NAMALWA (cell line): ENCODE data around the gene SCGB1D4.
"Not testable (repeated sequence)": the region's sequence is repeated elsewhere in the genome, so short reads cannot be mapped to it uniquely, and the experiment has no call there.

Experiments used
- DNase-seq: peaks from one replicate; pipeline ENCODE4 v3.0.0-alpha.2; 2015; ENCODE audit warnings: low spot score

Gene SCGB1D4

GRCh38 chr11:62298975-62299374 lies at the start of gene SCGB1D4:
Gene SCGB1D4, minus strand, starts transcription at chr11:62299075. Its CDS starts 65 bp downstream, at chr11:62299010.
- DNase-seq: no peak

DNA sequence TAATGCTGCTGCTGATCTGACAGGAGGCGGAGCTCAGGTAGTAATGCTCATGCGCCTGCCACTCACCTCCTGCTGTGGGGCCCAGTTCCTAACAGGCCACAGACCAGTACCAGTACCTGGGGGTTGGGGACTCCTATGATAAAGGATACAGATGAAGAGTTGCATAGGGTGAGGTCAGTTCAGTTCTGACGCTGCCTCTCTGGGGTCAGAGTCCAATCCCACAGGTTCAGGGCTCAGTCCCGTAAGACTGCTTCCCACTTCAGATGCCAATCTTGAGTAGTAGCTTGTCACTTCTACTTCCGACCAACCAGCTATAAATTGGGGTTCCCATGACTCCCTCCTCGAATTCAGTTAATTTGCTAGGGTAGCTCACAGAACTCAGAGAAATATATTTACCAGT lies 47.0 kb upstream of the SCGB1D4 start:
- no peak for DNase-seq

DNA sequence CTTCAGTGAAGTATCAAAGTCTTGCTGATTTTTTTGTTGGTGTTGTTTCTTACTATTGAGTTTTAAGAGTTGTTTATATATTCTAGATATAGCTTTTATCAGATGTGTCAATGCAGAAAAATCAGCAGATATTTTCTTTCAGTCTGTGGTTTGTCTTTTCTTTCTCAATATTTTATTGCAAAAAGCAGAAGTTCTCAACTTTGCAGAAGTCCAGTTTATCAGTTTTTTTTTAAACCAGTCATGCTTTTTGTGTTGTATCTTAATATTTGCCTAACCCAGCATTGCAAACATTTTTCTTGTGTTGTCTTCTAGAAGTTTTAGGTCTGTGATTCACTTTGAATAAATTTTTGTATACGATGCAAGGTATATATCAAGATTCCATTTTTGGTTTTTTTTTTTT lies 45.3 kb upstream of the SCGB1D4 start:
- DNase-seq: no peak

- DNase-seq: not testable (repeated sequence)
Measured at GRCh38 chr11:62343646-62344190, 44.8 kb upstream of the SCGB1D4 start.

DNA sequence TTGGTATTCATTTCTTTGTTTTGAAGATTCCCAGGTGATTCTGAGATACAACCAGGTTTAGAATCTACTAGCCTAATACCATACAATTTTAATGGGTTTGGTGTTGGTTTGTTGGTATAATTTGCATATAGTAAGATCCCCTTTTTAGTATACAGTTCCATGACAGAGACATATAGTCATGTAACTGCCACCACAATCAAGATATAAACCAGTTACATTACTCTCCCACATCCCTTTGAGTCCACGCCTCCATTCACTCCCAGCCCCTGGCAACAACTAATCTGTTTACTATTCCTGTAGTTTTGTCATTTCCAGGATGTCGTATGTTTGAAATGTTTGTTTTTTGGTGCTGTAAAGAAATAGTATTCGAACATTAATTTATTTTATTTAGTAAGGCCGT lies 42.7 kb upstream of the SCGB1D4 start:
- no peak for DNase-seq

DNA sequence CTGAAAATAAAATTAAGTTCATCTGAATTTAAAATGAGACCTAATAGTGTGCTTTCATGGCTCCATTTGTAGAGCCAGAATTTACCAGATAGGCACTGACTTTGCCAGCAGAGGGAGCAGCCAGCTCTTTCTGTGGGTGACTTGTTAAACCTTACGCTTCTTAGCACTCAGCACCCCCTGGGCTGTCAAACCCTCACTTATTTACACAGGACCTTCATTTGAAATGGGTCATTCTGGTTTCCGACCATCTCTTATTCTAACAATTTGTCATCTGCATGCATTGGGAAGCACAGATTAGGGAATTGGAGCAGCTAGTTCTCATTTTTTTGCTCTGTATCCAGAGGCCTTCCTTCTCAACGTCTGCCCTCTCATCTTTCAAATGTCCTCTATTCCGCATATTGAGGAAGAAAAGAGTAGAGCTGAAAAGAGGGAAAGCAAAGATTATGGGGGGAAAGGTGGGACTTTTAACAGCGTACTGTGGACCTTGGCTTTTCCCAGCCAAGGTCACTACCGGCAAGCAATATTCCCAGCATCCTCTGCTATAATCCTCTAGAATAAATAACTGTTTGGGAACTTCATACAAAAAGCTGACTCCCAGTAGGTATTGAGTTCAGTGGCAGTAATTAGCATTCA lies 41.5 kb upstream of the SCGB1D4 start:
- peak; percentile 80 for DNase-seq

DNA sequence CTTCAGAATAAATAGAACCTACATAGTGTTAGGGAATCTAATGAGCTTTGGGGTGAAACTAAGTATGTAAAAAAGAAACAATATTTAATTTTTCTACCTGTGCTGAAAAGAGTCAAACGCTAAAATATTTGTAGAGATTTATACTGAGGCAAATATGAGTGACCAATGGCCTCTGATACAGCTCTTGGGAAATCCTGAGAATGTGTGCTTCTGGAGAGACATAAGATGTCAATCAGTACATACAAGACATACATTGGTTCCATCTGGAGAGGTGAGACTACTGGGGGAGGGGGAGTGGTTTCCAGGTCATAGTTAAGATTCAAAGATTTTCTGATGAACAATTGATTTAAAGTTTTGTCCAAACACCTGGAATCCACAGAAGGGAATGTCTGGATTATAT lies 39.3 kb upstream of the SCGB1D4 start:
- DNase-seq: no peak

DNA sequence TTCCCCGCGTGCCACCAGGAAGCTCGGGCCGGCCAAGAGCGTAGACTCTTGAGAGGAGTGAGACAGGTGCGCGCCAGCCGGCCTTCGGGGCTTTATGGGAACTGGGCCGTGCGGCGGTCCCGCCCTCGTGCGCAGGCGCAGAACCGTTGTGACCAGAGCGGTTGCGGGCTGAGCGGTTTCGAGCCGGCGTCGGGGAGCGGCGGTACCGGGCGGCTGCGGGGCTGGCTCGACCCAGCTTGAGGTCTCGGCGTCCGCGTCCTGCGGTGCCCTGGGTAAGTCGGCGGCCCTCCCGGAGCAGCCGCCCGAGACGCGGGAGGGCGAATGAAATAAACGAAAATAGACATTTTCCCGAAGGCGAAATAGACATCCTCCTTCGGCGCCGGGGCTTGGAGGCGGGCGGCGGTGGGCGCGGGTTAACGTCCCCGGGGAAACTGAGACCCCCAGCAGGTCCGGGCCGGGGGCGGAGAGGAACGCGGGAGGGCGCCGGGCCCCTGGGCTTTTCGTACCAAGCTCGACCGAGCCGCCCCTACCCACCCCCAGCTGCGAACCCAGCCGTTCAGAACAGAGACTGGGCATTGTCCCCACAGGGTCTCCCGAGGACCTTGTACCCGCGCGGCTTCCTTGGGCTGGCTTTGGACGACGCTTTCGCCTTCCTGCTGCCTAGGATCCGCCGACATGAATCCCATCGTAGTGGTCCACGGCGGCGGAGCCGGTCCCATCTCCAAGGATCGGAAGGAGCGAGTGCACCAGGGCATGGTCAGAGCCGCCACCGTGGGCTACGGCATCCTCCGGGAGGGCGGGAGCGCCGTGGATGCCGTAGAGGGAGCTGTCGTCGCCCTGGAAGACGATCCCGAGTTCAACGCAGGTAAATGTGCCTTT lies 38.7 kb upstream of the SCGB1D4 start, which contains the start of gene ASRGL1:
TSS of gene ASRGL1 (plus strand) at position 146 of the 879 bp plus-strand sequence. CDS start at position 676, 530 bp downstream.
- DNase-seq: peak; percentile 60

- DNase-seq: not testable (repeated sequence)
Measured at GRCh38 chr11:62336949-62337302, 38.1 kb upstream of the SCGB1D4 start.

DNA sequence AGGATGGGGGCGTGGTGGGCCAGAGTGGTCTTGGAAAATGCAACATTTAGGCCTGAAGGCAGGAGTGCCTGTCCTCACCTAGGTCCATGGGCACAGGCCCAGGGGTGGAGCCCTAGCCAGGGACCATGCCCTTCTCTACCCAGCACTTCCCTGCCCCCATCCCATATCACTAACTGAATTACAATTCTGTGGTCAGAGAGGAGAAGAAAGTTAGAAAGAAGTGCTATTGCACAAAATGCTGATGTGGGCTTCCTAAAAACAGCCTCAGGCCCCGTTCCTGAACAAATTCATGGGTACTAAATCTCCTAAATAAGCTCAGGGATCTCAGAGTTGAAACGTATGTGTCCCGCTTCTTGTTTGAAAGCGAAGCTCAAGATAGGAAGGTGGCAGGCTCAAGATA lies 34.9 kb upstream of the SCGB1D4 start:
- DNase-seq: no peak

- DNase-seq: not testable (repeated sequence)
Measured at GRCh38 chr11:62331264-62331663, 32.4 kb upstream of the SCGB1D4 start.

- DNase-seq: not testable (repeated sequence)
Measured at GRCh38 chr11:62327541-62327940, 28.7 kb upstream of the SCGB1D4 start.

GRCh38 chr11:62326719-62327118 lies 27.8 kb upstream of the SCGB1D4 start:
- not testable (repeated sequence) for DNase-seq

DNA sequence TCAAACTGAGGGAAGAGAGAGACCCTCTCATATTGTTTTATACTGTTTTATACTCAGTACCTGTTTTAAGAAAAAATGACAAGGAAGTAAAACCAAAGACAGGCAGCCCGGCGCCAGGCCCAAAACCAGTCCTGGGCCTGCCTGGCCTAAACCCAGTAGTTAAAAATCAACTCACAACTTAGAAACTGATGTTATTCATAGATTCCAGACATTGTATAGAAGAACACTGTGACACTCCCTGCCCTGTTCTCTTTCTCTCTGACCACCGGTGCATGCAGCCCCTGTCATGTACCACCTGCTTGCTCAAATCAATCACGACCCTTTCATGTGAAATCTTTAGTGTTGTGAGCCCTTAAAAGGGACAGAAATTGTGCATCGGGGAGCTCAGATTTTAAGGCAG lies 26.9 kb upstream of the SCGB1D4 start:
- DNase-seq: not testable (repeated sequence)

- DNase-seq: peak; percentile 77
Measured at GRCh38 chr11:62324731-62325556, 26.1 kb upstream of the SCGB1D4 start.

DNA sequence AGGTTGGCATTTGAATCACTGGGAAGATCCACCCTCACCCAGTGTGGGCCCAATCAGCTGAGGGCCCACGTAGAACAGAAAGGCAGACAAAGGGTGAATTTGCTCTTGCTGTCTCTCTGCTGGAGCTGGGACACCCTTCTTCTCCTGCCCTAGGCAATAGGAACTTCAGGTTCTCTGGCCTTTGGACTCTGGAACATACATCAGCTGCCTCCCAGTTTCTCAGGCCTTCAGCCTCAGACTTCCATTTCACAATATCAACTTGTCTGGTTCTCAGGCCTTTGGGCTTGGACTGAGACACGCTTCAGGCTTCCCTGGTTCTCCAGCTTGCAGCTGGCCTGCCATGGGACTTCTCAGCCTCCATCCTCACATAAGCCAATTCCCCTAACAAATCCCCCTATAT lies 23.6 kb upstream of the SCGB1D4 start:
- no peak for DNase-seq

- no peak for DNase-seq
Measured at GRCh38 chr11:62315431-62315830, 16.6 kb upstream of the SCGB1D4 start.

DNA sequence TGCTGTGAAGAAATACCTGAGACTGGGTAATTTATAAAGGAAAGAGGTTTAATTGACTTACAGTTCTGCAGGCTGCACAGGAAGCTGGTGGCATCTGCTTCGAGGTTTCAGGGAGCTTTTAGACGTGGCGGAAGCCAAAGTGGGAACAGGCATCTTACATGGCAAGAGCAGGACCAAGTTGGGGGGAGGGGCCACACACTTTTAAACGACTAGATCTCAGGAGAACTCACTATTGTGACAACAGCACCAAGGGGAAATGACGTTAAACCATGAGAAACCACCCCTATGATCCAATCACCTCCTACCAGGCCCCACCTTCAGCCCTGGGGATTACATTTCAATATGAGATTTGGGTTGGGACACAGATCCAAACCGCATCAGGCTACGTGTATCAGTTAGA lies 11.1 kb upstream of the SCGB1D4 start:
- DNase-seq: no peak

DNA sequence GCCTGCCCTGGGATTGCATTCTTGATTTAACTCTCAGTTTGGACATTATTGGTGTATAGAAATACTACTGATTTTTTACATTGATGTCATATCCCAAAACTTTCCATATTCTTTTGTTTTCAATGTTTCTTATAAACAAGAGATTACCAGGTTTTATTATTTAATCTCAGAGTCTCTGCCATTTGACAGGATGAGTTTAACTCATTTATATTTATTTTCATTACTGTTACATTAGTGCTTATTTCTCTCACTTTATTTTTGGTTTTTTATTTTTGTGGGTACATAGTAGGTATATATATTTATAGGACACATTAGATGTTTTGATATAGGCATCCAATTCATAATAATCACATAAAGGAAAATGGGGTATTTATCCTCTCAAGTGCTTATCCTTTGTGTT lies 9.1 kb upstream of the SCGB1D4 start:
- DNase-seq: no peak

GRCh38 chr11:62306227-62306626 lies 7.4 kb upstream of the SCGB1D4 start:
- no peak for DNase-seq

GRCh38 chr11:62295504-62295903 lies 3.4 kb downstream of the SCGB1D4 start:
- DNase-seq: no peak

DNA sequence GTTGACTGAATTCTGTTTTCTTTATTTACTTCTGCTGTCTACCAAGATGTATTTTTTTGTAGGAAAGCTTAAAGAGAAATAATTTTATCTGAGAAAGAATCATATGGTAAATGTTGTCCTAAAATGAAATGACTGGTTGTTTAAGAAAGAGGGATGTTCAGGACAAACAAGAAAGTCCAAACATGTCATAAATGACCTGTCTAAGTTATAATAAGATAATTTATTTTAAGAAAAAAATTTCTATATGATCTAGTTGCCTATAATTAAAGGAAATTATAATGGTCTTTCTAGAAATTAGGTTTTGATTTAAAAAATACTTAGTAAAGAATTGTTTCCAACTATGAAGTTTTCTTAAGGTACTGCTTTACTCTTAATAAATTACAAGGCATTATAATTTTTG lies 18.4 kb downstream of the SCGB1D4 start:
- no peak for DNase-seq
